Head of caudate nucleus (tissue), 42 donors: ENCODE data around the gene CACNA2D3.

Experiments used
- DNase-seq, 42 donors: peaks; one replicate each; pipeline versions ENCODE4 v3.0.0 to v3.0.0-alpha.2; 2020 to 2021; ENCODE audit warnings: mixed read lengths in 7 of 42
- intact Hi-C: fragments of 100-400 bp; cut with DNase I; formaldehyde crosslinking; loops from one replicate; pipeline ENCODE4 v1.15.0; 2022

Gene CACNA2D3

GRCh38 chr3:55036883-55037577 lies 914.7 kb downstream of the CACNA2D3 start:
- no peak for DNase-seq
- intact Hi-C loops = no loop called here

DNA sequence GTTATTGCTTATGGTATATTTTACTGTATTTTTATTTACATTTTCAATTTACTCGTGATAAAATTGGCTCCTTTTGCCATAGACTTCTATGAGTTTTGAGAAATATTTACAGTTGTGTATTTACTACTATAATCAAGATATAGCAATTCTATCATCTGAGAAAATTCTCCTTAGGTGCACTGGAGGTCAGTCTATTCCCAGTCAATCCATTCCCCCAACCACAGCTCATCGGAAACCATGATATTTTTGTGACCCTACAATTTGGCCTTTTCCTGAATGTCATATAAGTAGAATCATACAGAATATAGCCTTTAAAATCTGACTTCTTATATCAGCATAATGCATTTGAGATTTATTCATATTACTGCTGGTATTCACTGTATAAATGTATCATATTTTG lies 920.2 kb downstream of the CACNA2D3 start:
- no peak for DNase-seq
- intact Hi-C loops = no loop called here

DNA sequence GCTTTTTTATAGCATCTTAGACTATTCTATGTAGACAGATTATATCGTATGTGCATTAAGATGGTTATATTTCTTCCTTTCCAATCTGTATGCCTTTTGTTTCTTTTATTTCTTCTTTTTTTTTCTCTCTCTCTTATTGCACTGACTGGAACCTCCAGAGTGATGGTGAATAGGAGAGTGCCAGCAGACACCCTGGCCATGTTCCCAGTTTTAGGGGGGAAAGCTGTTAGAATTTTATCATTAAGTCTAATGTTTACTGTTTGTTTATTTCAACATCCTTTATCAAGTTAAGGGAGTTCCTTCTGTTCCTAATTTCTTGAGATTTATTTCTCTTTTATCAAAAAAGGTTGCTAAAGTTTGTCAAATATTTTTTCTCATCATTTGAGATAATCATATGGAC lies 922.1 kb downstream of the CACNA2D3 start:
- intact Hi-C loops = no loop called here
- DNase-seq = no peak

DNA sequence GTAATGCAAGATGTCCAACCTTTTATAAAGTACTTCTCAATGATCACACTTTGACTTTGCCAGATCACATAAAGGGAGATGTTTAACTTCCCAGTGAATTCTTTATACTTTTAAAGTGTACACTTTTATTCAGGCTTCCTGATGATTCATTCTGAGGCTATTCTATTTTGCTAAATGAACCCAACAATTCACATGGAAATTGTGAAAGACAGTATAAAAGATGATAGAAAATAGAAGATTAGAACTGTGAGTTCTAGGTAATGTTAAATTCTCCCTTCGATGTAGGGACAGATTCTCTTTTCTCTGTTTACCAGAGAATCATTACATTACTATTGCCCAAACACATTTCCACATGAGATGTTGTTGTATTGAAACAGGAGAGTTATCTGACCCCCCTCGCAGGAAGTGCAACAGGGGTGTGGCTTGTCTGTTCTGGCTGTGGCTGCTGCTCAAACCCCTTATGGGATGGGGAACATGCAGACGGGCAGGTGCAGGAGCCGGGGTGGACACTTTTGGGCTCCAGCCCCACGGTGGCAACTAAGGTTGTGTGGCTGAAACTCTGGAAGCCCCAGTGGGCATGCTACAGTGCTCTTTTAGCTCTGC lies 936.8 kb downstream of the CACNA2D3 start:
- intact Hi-C loops = no loop called here
- DNase-seq = no peak

DNA sequence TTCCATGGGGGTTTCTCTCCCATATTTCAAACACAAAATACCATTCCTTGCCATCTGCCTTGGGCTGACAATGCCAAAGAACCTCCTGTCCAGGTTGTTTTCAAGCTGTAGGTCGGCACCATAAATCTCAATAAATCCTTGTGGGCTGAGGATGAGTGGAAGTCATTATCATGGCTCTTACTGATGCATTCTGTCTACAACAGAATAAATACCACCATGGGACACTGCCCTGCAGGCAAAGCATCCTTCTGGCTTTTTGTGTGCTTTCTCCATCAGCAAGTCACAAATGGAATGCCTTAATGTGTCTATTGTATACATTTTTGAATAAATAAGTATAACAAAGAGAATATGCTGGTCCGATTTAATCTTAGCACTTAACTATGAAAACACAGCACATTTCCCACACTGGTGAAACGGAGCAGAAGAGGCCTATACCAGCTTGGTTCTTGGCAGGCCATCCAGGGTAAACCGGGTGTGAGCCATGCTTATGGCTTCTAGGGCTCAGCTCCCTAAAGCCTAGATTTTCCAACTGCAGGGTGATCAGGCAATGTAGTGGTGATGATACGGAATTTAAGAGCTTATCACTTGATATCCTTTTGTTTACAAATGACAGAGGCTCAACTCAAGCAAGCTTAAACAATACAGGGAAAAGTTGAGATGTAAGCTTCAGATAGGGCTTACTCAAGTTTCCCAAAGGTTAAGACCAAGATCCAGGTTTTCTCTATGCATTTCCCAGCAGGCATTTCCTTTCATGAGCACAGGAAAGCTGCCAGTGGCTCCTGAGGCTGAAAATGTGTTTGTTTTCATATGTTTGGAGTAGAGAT lies 938.8 kb downstream of the CACNA2D3 start:
- no peak for DNase-seq
- intact Hi-C loops = no loop called here

GRCh38 chr3:55061720-55062034 lies 939.3 kb downstream of the CACNA2D3 start:
- no peak for DNase-seq
- intact Hi-C loops = no loop called here

DNA sequence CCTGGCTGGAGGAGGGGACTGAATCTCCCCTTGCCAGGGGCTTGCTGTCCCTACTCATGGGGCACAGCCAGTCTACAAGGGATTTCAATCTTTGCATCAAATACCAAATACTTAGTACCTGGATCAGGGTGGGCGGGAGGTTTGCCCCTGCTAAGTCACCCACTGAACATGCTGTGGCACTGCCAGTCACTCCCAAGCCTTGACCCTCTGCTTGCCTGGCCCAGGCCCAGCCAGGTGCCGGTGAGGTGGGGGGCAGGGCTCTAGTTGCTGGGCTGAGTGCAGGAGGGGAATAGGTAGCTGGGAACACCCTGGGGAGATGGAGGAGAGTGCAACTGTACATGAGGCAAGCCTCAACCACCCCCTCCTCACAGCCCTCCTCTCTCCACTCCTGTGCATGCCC lies 941.8 kb downstream of the CACNA2D3 start:
- no peak for DNase-seq
- intact Hi-C loops = no loop called here

DNA sequence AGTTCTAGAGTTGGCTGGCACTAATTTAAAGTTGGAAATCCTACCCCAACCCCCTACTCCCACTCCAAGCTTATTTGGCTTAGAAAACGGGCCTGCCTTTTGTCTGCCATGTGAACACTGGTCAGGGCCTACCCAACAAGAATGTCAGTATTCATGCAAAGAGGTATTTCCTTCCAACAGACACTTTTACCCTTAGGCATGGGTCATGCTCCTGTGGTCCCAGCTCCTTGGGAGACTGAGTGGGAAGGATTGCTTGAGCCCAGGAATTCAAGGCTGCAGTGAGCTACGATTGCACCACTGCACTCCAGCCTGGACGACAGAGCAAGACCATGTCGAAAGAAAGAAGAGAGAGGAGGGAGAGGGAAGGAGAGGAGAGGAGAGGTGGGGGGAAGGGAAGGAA lies 943.0 kb downstream of the CACNA2D3 start:
- no peak for DNase-seq

GRCh38 chr3:55066551-55067047 lies 944.2 kb downstream of the CACNA2D3 start:
- no peak for DNase-seq
- intact Hi-C loops = no loop called here

More for the DNA sequence above, 943.0 kb downstream of the CACNA2D3 start:
- intact Hi-C loops = no loop called here

- intact Hi-C loops = no loop called here
- no peak for DNase-seq
Observed at GRCh38 chr3:55069950-55070349, 947.6 kb downstream of the CACNA2D3 start.

DNA sequence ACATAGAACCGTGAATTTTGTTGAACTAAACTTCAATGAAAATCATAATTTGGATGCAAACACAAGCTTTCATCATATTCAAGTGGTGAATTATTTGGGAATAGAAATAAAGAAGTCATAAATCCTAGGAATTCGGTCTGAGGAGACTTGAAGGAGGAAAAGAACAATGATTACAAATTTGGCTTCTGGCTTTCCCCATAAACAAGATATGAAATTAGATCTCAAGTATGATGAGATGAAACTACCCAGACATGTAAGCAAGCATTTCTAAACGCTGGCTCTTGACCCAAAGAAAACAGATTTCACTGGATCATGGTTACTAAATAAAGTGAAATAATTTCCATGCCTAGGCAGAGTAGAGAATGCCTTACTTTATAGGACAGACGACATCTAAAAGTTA lies 952.4 kb downstream of the CACNA2D3 start:
- intact Hi-C loops = no loop called here
- no peak for DNase-seq

GRCh38 chr3:55075846-55076245 lies 953.5 kb downstream of the CACNA2D3 start:
- DNase-seq = no peak
- intact Hi-C loops = no loop called here

GRCh38 chr3:55077726-55078125 lies 955.4 kb downstream of the CACNA2D3 start:
- DNase-seq = no peak
- intact Hi-C loops = no loop called here

DNA sequence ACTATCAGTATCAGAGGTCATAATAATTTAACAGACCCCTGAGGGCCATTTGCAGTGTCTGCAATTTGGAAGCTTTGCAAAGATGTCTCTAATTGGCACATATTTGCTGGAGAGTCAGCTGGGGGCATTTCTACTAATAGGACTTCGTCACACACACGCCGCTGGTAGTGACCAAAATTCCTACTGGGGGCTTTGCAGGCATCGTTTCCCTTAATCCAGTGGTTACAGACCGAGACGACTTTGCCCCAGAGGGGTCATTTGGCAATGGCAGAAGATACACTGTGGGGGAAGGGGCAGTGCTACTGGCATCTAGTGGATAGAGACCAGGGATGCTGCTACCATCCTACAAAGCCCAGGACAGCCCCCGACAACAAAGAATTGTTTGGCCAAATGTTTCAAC lies 956.5 kb downstream of the CACNA2D3 start:
- intact Hi-C loops = no loop called here
- DNase-seq = no peak

- intact Hi-C loops = no loop called here
- DNase-seq = no peak
Observed at GRCh38 chr3:55085231-55085630, 962.9 kb downstream of the CACNA2D3 start.

- no peak for DNase-seq
- intact Hi-C loops = no loop called here
Observed at GRCh38 chr3:55089211-55089610, 966.9 kb downstream of the CACNA2D3 start.

DNA sequence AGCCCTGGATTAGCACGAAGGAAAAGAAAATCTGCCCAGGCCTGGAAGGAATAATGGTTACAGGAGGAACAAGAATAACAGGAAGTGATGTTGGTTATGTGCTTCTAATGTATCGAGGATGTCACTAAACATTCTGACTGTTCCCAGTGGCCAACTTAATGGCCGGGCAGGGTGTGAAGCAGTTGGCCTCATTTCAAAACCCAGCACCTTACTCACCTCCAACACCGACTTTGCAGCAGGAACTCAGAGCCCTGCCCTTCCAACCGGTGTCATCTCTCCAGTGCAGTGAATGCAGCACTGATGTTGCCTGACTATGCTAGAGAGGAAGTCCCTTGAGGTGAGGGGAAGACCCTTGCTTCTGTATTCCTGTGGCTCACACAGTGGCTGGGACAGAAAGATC lies 967.9 kb downstream of the CACNA2D3 start:
- no peak for DNase-seq
- intact Hi-C loops = no loop called here

DNA sequence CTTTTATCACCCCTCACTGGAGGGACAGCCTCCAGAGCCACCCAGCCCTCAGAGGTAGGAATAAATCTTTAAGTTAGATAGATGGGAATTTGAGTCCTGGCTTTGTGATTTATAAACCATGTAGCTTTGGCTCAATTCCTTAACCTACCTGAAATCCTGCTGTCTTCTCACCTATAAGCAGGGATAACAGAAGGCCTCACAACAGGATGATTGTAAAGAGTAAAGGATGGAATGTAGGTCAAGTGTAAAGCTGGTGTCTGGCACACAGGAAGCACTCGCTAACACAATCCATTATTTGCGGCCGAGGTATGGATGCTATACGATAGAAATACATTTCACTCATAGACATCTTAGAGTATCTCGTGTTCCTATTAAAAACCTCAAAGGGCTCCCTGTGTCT lies 968.4 kb downstream of the CACNA2D3 start:
- no peak for DNase-seq
- intact Hi-C loops = no loop called here

GRCh38 chr3:55091381-55092225 lies 969.3 kb downstream of the CACNA2D3 start:
- intact Hi-C loops = no loop called here
- DNase-seq = no peak

GRCh38 chr3:55094676-55095075 lies 972.3 kb downstream of the CACNA2D3 start:
- intact Hi-C loops = no loop called here
- no peak for DNase-seq
